Uterus (tissue), 4 donors: ENCODE measurements around the gene DENND1A. TPM values are rescaled to one million over a fixed set of nuclear protein-coding genes. Genes with fewer than 3 reads are reported as not detected.

Experiments
- DNase-seq, 2 donors: peaks; one replicate each; pipeline ENCODE4 v3.0.0-alpha.2; 2019 to 2020
- H3K27ac ChIP-seq, 2 donors: fragments of 200-600 bp; sonication (generic); 1 replicate in 1 of 2; 2 replicates in 1 of 2; pipeline ENCODE4 v1.5.1; 2016 to 2018
- H3K27me3 ChIP-seq, 2 donors: fragments of 200-600 bp; sonication (generic); one replicate each; pipeline ENCODE4 v1.5.1; 2018 to 2019; ENCODE audit warnings: control low read depth in 1 of 2
- H3K36me3 ChIP-seq, 2 donors: fragments of 200-600 bp; sonication (generic); one replicate each; pipeline ENCODE4 v1.5.1; 2019; ENCODE audit warnings: control low read depth in 1 of 2
- H3K4me1 ChIP-seq, 2 donors: fragments of 200-600 bp; sonication (generic); one replicate each; pipeline ENCODE4 v1.5.1; 2018 to 2019; ENCODE audit warnings: control low read depth in 1 of 2
- H3K4me3 ChIP-seq, 2 donors: fragments of 200-600 bp; sonication (generic); 1 replicate in 1 of 2; 2 replicates in 1 of 2; pipeline ENCODE4 v1.5.1; 2018 to 2019; ENCODE audit warnings: mild to moderate bottlenecking in 1 of 2
- H3K9me3 ChIP-seq, 2 donors: fragments of 200-600 bp; sonication (generic); one replicate each; pipeline ENCODE4 v1.5.1; 2019; ENCODE audit warnings: control low read depth in 1 of 2
- POLR2A ChIP-seq, 2 donors: fragments of 450-650 bp; IDR thresholded peaks; one replicate each; pipeline ENCODE4 v1.6.1; 2016; ENCODE audit warnings: antibody characterized with exemption in 2 of 2, mild to moderate bottlenecking in 1 of 2, moderate library complexity in 1 of 2
- intact Hi-C: fragments of 100-400 bp; cut with DNase I; formaldehyde crosslinking; loops from one replicate; pipeline ENCODE4 v1.15.1; 2023; ENCODE audit warnings: low total_unique reads
- total RNA-seq, 4 donors: library from RNA; depleted of rRNA in 3 of 4; stranded (reverse); fragments of >200 nt in 3 of 4; gene quantifications; one replicate each; pipeline versions ENCODE4 v1.1.0 to v1.2.4, GENCODE V29; 2014 to 2023
- TF ChIP-seq, protein P1 (sequence below), 4 experiments: fragments of 200-600 bp in 2 of 4; fragments of 450-650 bp in 2 of 4; sonication (generic) in 2 of 4; IDR thresholded peaks; one replicate each; pipeline ENCODE4 v1.5.1; 2016 to 2019; ENCODE audit warnings: antibody characterized with exemption in 4 of 4, mild to moderate bottlenecking in 2 of 4, moderate library complexity in 1 of 4
- donor health status: DM: yes; HTN: yes; CAD: no.

The DENND1A gene
- total RNA-seq, 4 donors from 2014 or later = 10.8 to 34.5 (median 22.6) TPM

DNA sequence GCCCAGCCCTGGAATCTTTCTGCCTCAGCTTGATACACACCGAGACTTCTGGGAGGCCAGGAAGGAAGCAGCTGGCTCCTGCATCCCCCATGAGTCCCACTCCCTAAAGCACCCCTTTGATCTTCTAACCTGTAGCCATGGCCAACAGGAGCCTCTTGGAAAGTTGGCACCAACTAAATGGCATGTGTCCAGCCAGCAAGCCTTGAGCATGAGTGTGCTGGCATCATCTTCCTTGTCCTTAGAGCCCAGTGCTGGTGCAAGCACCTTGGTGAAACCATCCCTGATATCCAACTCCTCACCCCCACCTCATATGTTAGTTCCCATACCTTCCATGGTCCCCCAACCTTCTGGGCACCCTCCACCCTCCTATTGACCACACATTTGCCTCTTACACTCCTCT, 443.5 kb downstream of the DENND1A start:
- H3K9me3 ChIP-seq = no peaks in the 10 kb centered on the region
- intact Hi-C loops = no loop called here
- H3K27ac ChIP-seq = no peak overlapping the region
- H3K27me3 ChIP-seq = no peaks in the 10 kb centered on the region
- no peak overlapping the region for H3K4me3 ChIP-seq
- no peak for TF ChIP-seq POLR2A (IDR thresholded peaks at IDR 0.05)
- TF ChIP-seq, protein P1, sequence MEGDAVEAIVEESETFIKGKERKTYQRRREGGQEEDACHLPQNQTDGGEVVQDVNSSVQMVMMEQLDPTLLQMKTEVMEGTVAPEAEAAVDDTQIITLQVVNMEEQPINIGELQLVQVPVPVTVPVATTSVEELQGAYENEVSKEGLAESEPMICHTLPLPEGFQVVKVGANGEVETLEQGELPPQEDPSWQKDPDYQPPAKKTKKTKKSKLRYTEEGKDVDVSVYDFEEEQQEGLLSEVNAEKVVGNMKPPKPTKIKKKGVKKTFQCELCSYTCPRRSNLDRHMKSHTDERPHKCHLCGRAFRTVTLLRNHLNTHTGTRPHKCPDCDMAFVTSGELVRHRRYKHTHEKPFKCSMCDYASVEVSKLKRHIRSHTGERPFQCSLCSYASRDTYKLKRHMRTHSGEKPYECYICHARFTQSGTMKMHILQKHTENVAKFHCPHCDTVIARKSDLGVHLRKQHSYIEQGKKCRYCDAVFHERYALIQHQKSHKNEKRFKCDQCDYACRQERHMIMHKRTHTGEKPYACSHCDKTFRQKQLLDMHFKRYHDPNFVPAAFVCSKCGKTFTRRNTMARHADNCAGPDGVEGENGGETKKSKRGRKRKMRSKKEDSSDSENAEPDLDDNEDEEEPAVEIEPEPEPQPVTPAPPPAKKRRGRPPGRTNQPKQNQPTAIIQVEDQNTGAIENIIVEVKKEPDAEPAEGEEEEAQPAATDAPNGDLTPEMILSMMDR (IDR thresholded peaks at IDR 0.05) = no peak
- DNase-seq = no peak
- H3K36me3 ChIP-seq = no peaks in the 10 kb centered on the region
- H3K4me1 ChIP-seq = no peaks in the 10 kb centered on the region

DNA sequence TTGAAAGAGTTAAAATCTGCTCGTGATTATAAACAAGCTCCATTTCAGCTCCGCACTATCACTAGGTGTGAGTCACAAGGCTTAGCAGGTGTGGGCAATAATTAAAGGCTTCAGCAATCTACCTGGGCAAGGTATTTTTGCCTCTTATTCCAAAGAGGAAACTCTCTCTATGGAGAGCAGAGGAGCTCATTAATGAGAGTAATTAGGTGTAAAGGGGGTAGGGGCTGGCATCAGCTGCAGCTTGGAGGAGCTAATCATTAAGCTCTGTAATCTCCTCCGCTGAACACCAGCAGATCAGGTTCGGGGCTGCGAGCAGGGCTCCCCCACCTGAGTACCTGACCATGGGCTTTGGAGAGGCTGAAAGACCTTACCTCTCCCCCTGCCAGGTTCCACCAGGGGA, 444.7 kb downstream of the DENND1A start:
- intact Hi-C loops = no loop called here
- Histone ChIP-seq H3K4me1 (no peaks in the 10 kb centered on the region), H3K36me3 (no peaks in the 10 kb centered on the region), H3K27me3 (no peaks in the 10 kb centered on the region), H3K4me3 (no peak overlapping the region), H3K27ac (no peak overlapping the region), H3K9me3 (no peaks in the 10 kb centered on the region)
- TF ChIP-seq, protein P1 (IDR thresholded peaks at IDR 0.05) = no peak
- TF ChIP-seq POLR2A (IDR thresholded peaks at IDR 0.05) = no peak
- DNase-seq = no peak

DNA sequence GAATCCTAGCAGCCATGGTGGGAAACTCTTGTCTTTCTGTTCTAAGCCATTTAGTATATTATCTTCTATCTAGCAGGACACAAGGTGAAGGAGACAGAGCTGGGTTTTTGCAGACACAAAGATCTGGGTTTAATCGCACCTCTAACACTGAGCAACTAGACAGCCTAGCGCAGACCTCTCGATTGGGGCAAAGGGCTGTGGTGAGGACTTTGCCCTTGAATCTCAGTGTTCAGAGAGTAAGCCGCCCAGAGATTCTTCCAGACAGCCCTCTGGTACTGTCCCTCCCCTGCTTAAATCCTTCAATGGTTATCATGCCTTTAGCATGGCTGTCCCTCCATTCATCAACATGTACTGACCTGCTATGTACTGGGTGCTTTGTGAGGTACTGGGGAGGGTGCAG, 445.8 kb downstream of the DENND1A start:
- Histone ChIP-seq H3K27me3 (no peaks in the 10 kb centered on the region), H3K27ac (no peak overlapping the region), H3K9me3 (no peaks in the 10 kb centered on the region), H3K4me3 (no peak overlapping the region), H3K36me3 (no peaks in the 10 kb centered on the region), H3K4me1 (no peaks in the 10 kb centered on the region)
- no peak for TF ChIP-seq POLR2A (IDR thresholded peaks at IDR 0.05)
- DNase-seq = no peak
- intact Hi-C loops = no loop called here

DNA sequence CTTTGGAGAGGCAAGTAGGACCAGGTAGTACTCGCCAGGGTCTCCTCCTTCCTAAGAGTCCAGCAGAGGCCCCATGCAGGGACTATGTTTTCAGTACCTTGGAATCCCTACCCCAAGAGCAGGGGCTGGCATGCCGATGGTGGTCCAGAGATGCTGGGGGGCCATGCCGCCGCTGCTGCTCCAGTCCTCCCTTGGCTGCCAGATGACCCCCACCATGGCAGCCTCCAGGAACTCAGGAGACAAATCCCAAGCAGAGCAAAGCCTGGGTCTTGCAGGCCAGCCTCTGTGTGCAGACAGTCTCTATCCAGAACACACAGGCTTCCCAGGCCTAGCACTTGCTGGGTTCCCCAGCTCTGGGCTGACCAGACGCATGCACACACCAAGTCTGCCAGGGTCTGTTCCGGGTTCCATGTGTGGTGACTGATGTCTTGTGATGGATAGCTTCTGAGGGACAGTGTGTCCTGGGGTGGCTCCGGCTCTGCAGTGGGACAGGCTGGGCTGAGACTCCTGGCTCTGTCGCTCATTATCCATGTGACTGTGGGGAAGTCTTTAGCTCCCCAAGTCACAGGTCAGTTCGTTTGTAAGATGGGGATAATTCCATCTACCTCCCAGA, 446.6 kb downstream of the DENND1A start:
- TF ChIP-seq POLR2A (IDR thresholded peaks at IDR 0.05) = no peak
- TF ChIP-seq, protein P1 (IDR thresholded peaks at IDR 0.05) = no peak
- no peak for DNase-seq
- no peaks in the 10 kb centered on the region for H3K9me3 ChIP-seq
- no peaks in the 10 kb centered on the region for H3K27me3 ChIP-seq
- intact Hi-C loops = no loop called here
- no peaks in the 10 kb centered on the region for H3K36me3 ChIP-seq
- no peak overlapping the region for H3K4me3 ChIP-seq
- H3K4me1 ChIP-seq = no peaks in the 10 kb centered on the region
- H3K27ac ChIP-seq = no peak overlapping the region

DNA sequence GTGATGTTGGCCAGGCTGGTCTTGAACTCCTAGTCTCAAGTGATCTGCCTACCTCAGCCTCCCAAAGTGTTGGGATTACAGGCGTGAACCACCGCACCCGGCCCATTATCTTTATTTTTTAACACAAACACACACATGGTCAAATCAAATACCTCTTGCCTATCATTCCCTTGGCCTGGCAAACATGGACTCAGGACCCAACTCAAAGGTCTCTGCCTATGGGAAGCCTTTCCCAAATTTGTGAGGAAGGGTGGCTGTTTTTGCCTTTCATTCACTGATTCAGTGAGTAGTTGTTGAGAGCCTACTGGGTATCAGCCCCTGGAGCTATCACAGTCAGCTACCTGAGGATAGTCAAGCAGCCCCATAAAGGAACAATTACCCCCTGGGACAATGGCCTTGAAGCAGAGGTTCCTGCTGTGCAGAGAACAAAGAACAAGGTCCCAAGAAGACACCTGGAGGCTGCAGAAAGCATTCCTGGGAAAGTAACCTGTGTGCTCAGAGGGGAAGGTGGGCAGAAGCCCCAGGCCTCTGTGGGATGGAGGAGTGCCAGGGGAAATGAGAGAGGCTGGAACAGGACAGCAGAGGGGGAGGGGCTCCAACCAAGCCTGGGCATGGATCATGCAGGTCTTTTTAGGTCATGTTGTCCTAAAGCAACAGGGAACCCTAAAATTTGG, 447.5 kb downstream of the DENND1A start:
- TF ChIP-seq, protein P1 (IDR thresholded peaks at IDR 0.05) = no peak
- no peak for TF ChIP-seq POLR2A (IDR thresholded peaks at IDR 0.05)
- H3K4me1 ChIP-seq = no peaks in the 10 kb centered on the region
- H3K36me3 ChIP-seq = no peaks in the 10 kb centered on the region
- no peaks in the 10 kb centered on the region for H3K27me3 ChIP-seq
- H3K9me3 ChIP-seq = no peaks in the 10 kb centered on the region
- intact Hi-C loops = no loop called here
- no peak overlapping the region for H3K4me3 ChIP-seq
- H3K27ac ChIP-seq = no peak overlapping the region
- DNase-seq = no peak
